ENCODE results near the gene ELF3. TPM values are rescaled to one million over a fixed set of nuclear protein-coding genes. Genes with fewer than 3 reads are reported as not detected.

The ELF3 gene
- total and polyA plus RNA-seq, 2 of the 13 experiments (the other 11 are each of a cell fraction or from before 2014, with no cell fraction given): 11.5 to 55.1 TPM

DNA sequence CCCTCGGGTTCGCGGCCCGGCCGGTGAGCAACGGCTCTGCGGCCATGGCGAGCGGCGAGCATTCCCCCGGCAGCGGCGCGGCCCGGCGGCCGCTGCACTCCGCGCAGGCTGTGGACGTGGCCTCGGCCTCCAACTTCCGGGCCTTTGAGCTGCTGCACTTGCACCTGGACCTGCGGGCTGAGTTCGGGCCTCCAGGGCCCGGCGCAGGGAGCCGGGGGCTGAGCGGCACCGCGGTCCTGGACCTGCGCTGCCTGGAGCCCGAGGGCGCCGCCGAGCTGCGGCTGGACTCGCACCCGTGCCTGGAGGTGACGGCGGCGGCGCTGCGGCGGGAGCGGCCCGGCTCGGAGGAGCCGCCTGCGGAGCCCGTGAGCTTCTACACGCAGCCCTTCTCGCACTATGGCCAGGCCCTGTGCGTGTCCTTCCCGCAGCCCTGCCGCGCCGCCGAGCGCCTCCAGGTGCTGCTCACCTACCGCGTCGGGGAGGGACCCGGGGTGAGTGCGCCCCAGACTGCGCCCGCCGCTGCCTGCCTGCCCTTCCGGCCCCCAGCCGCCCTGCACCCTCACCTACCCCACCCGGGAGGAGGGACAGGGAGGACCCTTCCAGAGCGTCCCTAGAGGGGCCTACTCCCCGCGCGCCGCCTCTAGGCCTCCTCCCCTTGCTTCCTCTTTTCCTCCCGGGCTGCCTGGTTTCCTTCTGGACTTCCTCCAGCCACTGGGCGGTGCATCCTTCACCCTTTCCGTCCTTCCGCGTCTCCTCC, 27.6 kb upstream of the ELF3 start, which contains the start of gene RNPEP (continued):
- TF ChIP-seq DNMT3B (CRISPR knock-in tag; conservative IDR thresholded peaks at IDR 0.05): no peak
- 0 out of 2 replicates have a peak, but pooled peaks have one; percentile 13 for TF ChIP-seq PHF21A (CRISPR knock-in tag; IDR thresholded peaks at IDR 0.05)
- peak; percentile 78 to 86 for TF ChIP-seq POLR2A (IDR thresholded peaks at IDR 0.05; ENCODE audit: insufficient read depth in 1 of 2, low read depth in 2 of 2, low read length in 2 of 2)
- TF ChIP-seq ZNF343 (CRISPR knock-in tag; IDR thresholded peaks at IDR 0.05): 0 out of 2 replicates have a peak, but pooled peaks have one; percentile 63
- TF ChIP-seq TP53 (CRISPR knock-in tag; conservative IDR thresholded peaks at IDR 0.05): no peak
- peak; percentile 46; the same call in 1 of the 2 replicates for TF ChIP-seq ZSCAN25 (CRISPR knock-in tag; IDR thresholded peaks at IDR 0.05)
- TF ChIP-seq, protein P1, sequence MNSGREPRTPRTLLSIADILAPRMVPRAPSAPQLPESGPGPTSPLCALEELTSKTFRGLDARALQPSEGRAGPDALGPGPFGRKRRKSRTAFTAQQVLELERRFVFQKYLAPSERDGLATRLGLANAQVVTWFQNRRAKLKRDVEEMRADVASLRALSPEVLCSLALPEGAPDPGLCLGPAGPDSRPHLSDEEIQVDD (CRISPR knock-in tag; IDR thresholded peaks at IDR 0.05; ENCODE audit: borderline replicate concordance): 0 out of 2 replicates have a peak, but pooled peaks have one; percentile 24
- TF ChIP-seq ZNF430 (CRISPR knock-in tag; IDR thresholded peaks at IDR 0.05): peak; percentile 70; the same call in 1 of the 2 replicates
- TF ChIP-seq, protein P2, sequence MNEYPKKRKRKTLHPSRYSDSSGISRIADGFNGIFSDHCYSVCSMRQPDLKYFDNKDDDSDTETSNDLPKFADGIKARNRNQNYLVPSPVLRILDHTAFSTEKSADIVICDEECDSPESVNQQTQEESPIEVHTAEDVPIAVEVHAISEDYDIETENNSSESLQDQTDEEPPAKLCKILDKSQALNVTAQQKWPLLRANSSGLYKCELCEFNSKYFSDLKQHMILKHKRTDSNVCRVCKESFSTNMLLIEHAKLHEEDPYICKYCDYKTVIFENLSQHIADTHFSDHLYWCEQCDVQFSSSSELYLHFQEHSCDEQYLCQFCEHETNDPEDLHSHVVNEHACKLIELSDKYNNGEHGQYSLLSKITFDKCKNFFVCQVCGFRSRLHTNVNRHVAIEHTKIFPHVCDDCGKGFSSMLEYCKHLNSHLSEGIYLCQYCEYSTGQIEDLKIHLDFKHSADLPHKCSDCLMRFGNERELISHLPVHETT (CRISPR knock-in tag; conservative IDR thresholded peaks at IDR 0.05): peak; percentile 15
- no peak for TF ChIP-seq SIN3B (IDR thresholded peaks at IDR 0.05; ENCODE audit: low read length)
- TF ChIP-seq, protein P3, sequence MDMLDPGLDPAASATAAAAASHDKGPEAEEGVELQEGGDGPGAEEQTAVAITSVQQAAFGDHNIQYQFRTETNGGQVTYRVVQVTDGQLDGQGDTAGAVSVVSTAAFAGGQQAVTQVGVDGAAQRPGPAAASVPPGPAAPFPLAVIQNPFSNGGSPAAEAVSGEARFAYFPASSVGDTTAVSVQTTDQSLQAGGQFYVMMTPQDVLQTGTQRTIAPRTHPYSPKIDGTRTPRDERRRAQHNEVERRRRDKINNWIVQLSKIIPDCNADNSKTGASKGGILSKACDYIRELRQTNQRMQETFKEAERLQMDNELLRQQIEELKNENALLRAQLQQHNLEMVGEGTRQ (IDR thresholded peaks at IDR 0.05; ENCODE audit: low read depth, low read length): no peak
- TF ChIP-seq, protein P3 (CRISPR knock-in tag; IDR thresholded peaks at IDR 0.05; ENCODE audit: borderline replicate concordance): no peak; the same call in 1 of the 2 replicates
- TF ChIP-seq, protein P4, sequence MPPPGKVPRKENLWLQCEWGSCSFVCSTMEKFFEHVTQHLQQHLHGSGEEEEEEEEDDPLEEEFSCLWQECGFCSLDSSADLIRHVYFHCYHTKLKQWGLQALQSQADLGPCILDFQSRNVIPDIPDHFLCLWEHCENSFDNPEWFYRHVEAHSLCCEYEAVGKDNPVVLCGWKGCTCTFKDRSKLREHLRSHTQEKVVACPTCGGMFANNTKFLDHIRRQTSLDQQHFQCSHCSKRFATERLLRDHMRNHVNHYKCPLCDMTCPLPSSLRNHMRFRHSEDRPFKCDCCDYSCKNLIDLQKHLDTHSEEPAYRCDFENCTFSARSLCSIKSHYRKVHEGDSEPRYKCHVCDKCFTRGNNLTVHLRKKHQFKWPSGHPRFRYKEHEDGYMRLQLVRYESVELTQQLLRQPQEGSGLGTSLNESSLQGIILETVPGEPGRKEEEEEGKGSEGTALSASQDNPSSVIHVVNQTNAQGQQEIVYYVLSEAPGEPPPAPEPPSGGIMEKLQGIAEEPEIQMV (CRISPR knock-in tag; IDR thresholded peaks at IDR 0.05; ENCODE audit: low read depth): peak; percentile 64
- TF ChIP-seq ZNF274 (CRISPR knock-in tag; IDR thresholded peaks at IDR 0.05): peak; percentile 70
- no peak for TF ChIP-seq ZBTB1 (CRISPR knock-in tag; IDR thresholded peaks at IDR 0.05; ENCODE audit: borderline replicate concordance)
- TF ChIP-seq ZNF331 (CRISPR knock-in tag; IDR thresholded peaks at IDR 0.05): peak; percentile 1; the same call in 1 of the 2 replicates
- TF ChIP-seq, protein P5, sequence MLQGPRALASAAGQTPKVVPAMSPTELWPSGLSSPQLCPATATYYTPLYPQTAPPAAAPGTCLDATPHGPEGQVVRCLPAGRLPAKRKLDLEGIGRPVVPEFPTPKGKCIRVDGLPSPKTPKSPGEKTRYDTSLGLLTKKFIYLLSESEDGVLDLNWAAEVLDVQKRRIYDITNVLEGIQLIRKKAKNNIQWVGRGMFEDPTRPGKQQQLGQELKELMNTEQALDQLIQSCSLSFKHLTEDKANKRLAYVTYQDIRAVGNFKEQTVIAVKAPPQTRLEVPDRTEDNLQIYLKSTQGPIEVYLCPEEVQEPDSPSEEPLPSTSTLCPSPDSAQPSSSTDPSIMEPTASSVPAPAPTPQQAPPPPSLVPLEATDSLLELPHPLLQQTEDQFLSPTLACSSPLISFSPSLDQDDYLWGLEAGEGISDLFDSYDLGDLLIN (CRISPR knock-in tag; IDR thresholded peaks at IDR 0.05; ENCODE audit: borderline replicate concordance): 0 out of 2 replicates have a peak, but pooled peaks have one; percentile 72
- TF ChIP-seq ZNF205 (CRISPR knock-in tag; IDR thresholded peaks at IDR 0.05): no peak
- TF ChIP-seq, protein P6, sequence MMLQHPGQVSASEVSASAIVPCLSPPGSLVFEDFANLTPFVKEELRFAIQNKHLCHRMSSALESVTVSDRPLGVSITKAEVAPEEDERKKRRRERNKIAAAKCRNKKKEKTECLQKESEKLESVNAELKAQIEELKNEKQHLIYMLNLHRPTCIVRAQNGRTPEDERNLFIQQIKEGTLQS (CRISPR knock-in tag; IDR thresholded peaks at IDR 0.05): no peak
- TF ChIP-seq ZNF124 (CRISPR knock-in tag; IDR thresholded peaks at IDR 0.05): no peak
- TF ChIP-seq ZNF607 (CRISPR knock-in tag; IDR thresholded peaks at IDR 0.05; ENCODE audit: borderline replicate concordance): 0 out of 2 replicates have a peak, but pooled peaks have one; percentile 79
- TF ChIP-seq, protein P7, sequence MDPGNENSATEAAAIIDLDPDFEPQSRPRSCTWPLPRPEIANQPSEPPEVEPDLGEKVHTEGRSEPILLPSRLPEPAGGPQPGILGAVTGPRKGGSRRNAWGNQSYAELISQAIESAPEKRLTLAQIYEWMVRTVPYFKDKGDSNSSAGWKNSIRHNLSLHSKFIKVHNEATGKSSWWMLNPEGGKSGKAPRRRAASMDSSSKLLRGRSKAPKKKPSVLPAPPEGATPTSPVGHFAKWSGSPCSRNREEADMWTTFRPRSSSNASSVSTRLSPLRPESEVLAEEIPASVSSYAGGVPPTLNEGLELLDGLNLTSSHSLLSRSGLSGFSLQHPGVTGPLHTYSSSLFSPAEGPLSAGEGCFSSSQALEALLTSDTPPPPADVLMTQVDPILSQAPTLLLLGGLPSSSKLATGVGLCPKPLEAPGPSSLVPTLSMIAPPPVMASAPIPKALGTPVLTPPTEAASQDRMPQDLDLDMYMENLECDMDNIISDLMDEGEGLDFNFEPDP (CRISPR knock-in tag; conservative IDR thresholded peaks at IDR 0.05): no peak
